B cell (primary cell): ENCODE data around the gene GLB1L3. TPM values are rescaled to one million over a fixed set of nuclear protein-coding genes. Genes with fewer than 3 reads are reported as not detected.

Source experiments
- ATAC-seq: fragments of 200-7000 bp; cut with Tn5 transposase; one replicate; pipeline ENCODE4 v1.10.0; 2021; ENCODE audit warnings: low read depth, mild to moderate bottlenecking, moderate number of reproducible peaks, moderate library complexity
- CTCF ChIA-PET: fragments of 350-600 bp; sonication (Branson Sonifier 250); formaldehyde crosslinking; loops from one replicate; lab custom pipeline; 2021; ENCODE audit warnings: antibody characterized with exemption, inconsistent platforms; lab: Charles Lee
- POLR2A ChIA-PET: fragments of 350-600 bp; sonication (Branson Sonifier 250); formaldehyde crosslinking; loops from one replicate; lab custom pipeline; 2021; ENCODE audit warnings: antibody characterized with exemption; lab: Charles Lee
- DNase-seq: peaks from one replicate; pipeline ENCODE4 v3.0.0; 2013
- H2AFZ ChIP-seq: 2 replicates; pipeline ENCODE4 v1.6.1; 2012; ENCODE audit warnings: mild to moderate bottlenecking, low read depth, low read length; ENCODE audit not compliant: insufficient read depth, poor library complexity, severe bottlenecking
- H3K27ac ChIP-seq, 2 donors: 1 replicate in 1 of 2; 2 replicates in 1 of 2; pipeline ENCODE4 v1.5.1; 2012 to 2013; ENCODE audit warnings: low read length in 2 of 2, mild to moderate bottlenecking in 2 of 2, moderate library complexity in 1 of 2
- H3K27me3 ChIP-seq, 4 experiments: fragments of 200-600 bp in 1 of 4; sonication (generic) in 1 of 4; replicated peaks in 1 of 4; 1 replicate in 2 of 4; 2 replicates in 2 of 4; pipeline versions ENCODE4 v1.6.1 to v1.7.0; 2013 to 2016; ENCODE audit warnings: low read length in 3 of 4, mild to moderate bottlenecking in 2 of 4, mixed read lengths in 1 of 4, moderate library complexity in 1 of 4; ENCODE audit not compliant: insufficient read depth in 4 of 4, control insufficient read depth in 3 of 4; ENCODE audit errors: control extremely low read depth in 1 of 4
- H3K36me3 ChIP-seq, 2 experiments: replicated peaks in 1 of 2; 1 replicate in 1 of 2; 2 replicates in 1 of 2; pipeline versions ENCODE4 v1.6.1 to v1.7.1; 2013; ENCODE audit warnings: low read length in 1 of 2; ENCODE audit not compliant: insufficient read depth in 2 of 2, control insufficient read depth in 1 of 2; ENCODE audit errors: control extremely low read depth in 1 of 2, extremely low read depth in 1 of 2
- H3K4me1 ChIP-seq, 2 donors: fragments of 200-600 bp in 1 of 2; sonication (generic) in 1 of 2; 1 replicate in 1 of 2; 2 replicates in 1 of 2; pipeline versions ENCODE4 v1.5.1 to v1.6.1; 2013 to 2017; ENCODE audit warnings: low read length in 2 of 2; ENCODE audit not compliant: control insufficient read depth in 2 of 2, insufficient read depth in 2 of 2
- H3K4me2 ChIP-seq: replicated peaks from 2 replicates; pipeline ENCODE3; 2012; ENCODE audit warnings: mild to moderate bottlenecking, low read depth, low read length; ENCODE audit not compliant: poor library complexity, severe bottlenecking
- H3K4me3 ChIP-seq, 5 experiments: fragments of 200-600 bp in 1 of 5; sonication (generic) in 1 of 5; 1 replicate in 3 of 5; 2 replicates in 2 of 5; pipeline versions ENCODE4 v1.5.1 to v1.7.0; 2011 to 2016; ENCODE audit warnings: low read length in 4 of 5, mild to moderate bottlenecking in 4 of 5, low read depth in 2 of 5, control low read depth in 1 of 5, moderate library complexity in 1 of 5; ENCODE audit not compliant: insufficient read depth in 1 of 5; ENCODE audit errors: control extremely low read depth in 1 of 5, extremely low read depth in 1 of 5
- H3K79me2 ChIP-seq: fragments of 200-600 bp; sonication (generic); one replicate; pipeline ENCODE4 v1.6.0; 2016; ENCODE audit warnings: low read length; ENCODE audit not compliant: control insufficient read depth, insufficient read depth
- H3K9ac ChIP-seq: fragments of 200-600 bp; sonication (generic); 2 replicates; pipeline ENCODE4 v1.6.1; 2017; ENCODE audit warnings: mild to moderate bottlenecking, low read length, moderate library complexity
- H3K9me3 ChIP-seq, 3 donors: one replicate each; pipeline versions ENCODE4 v1.6.1 to v1.7.1; 2013; ENCODE audit warnings: low read length in 2 of 3; ENCODE audit not compliant: control insufficient read depth in 2 of 3, insufficient read depth in 1 of 3; ENCODE audit errors: control extremely low read depth in 1 of 3
- H4K20me1 ChIP-seq: 2 replicates; pipeline ENCODE4 v1.6.0; 2012; ENCODE audit warnings: mild to moderate bottlenecking, low read length; ENCODE audit not compliant: insufficient read depth, control insufficient read depth, poor library complexity, severe bottlenecking
- H3K27ac Mint-ChIP-seq: one replicate; pipeline ENCODE4 v1.8.0; 2021; ENCODE audit warnings: mixed read lengths
- H3K27me3 Mint-ChIP-seq: one replicate; pipeline ENCODE4 v1.8.0; 2021; ENCODE audit warnings: mixed read lengths
- H3K4me1 Mint-ChIP-seq: one replicate; pipeline ENCODE4 v1.8.0; 2021; ENCODE audit warnings: mixed read lengths
- H3K4me3 Mint-ChIP-seq: one replicate; pipeline ENCODE4 v1.8.0; 2021; ENCODE audit warnings: mixed read lengths
- H3K9me3 Mint-ChIP-seq: one replicate; pipeline ENCODE4 v1.8.0; 2022; ENCODE audit warnings: mixed read lengths; ENCODE audit not compliant: insufficient read depth
- CTCF ChIP-seq: fragments of 200-600 bp; IDR thresholded peaks from one replicate; pipeline ENCODE4 v1.8.0; 2022; ENCODE audit warnings: antibody characterized with exemption, mild to moderate bottlenecking
- EZH2 ChIP-seq: IDR thresholded peaks from 2 replicates; pipeline ENCODE4 v1.6.1; 2012; ENCODE audit warnings: borderline replicate concordance, low read depth, mild to moderate bottlenecking, moderate library complexity, low read length; ENCODE audit not compliant: insufficient read depth, poor library complexity, severe bottlenecking
- WGBS: methylation state at CpG from one replicate; pipeline ENCODE4 v1.1.5; 2013; ENCODE audit warnings: missing lambda C conversion rate; ENCODE audit not compliant: insufficient coverage; 5-methylcytosine and 5-hydroxymethylcytosine counted together
- intact Hi-C: fragments of 100-400 bp; cut with micrococcal nuclease; formaldehyde crosslinking; loops from one replicate; pipeline ENCODE4 v1.10.0; 2022
- polyA plus RNA-seq: library from polyadenylated mRNA; depleted of rRNA; stranded (reverse); fragments of >200 nt; gene quantifications from 2 replicates; pipeline ENCODE4 v1.2.3, GENCODE V29; 2012
- total RNA-seq, 2 donors: library from RNA; stranded (reverse); fragments of 120-200 nt in 1 of 2; gene quantifications; 1 replicate in 1 of 2; 2 replicates in 1 of 2; pipeline versions ENCODE4 v1.2.3 to v1.2.4, GENCODE V29; 2013 to 2022

The GLB1L3 gene
- total and polyA plus RNA-seq, 2 donors (not counting 1 experiment from before 2014, with no cell fraction given), result not detected

- 85% methylated on average over 8 of the region's 12 CpGs for WGBS
- CTCF ChIA-PET, result no interaction called here
These were observed 36.0 kb downstream of the GLB1L3 start for GRCh38 chr11:134312223-134312622.

GRCh38 chr11:134312807-134313206, 36.6 kb downstream of the GLB1L3 start:
- H3K9ac ChIP-seq, result no peak overlapping the region
- POLR2A ChIA-PET, result no interaction called here
- H3K9me3 ChIP-seq, result peaks cover 0 to 7% (median 4%) of the 10 kb centered on the region in 3 donors
- peaks cover 17% of the 10 kb centered on the region for H3K27me3 Mint-ChIP-seq
- H3K4me1 ChIP-seq, result no peaks in the 10 kb centered on the region
- intact Hi-C loops, result no loop called here
- no peak overlapping the region for H3K4me3 Mint-ChIP-seq
- ATAC-seq, result no peak
- H3K27ac ChIP-seq, result no peak overlapping the region
- no peaks in the 10 kb centered on the region for H3K4me1 Mint-ChIP-seq
- no peak for DNase-seq
- no peaks in the 10 kb centered on the region for H3K36me3 ChIP-seq
- no peak overlapping the region for H2AFZ ChIP-seq
- H3K4me2 ChIP-seq, result no peak overlapping the region
- no peak overlapping the region for H3K4me3 ChIP-seq
- peaks cover 5% of the 10 kb centered on the region for H3K9me3 Mint-ChIP-seq
- WGBS, result 81% methylated on average over 3 of the region's 5 CpGs
- H4K20me1 ChIP-seq, result no peaks in the 10 kb centered on the region
- no peaks in the 10 kb centered on the region for H3K79me2 ChIP-seq
- CTCF ChIA-PET, result no interaction called here
- peaks cover 0 to 4% (median 0%) of the 10 kb centered on the region in 4 experiments for H3K27me3 ChIP-seq
- H3K27ac Mint-ChIP-seq, result no peak overlapping the region
- TF ChIP-seq CTCF (no peak), EZH2 (no peak)

More at GRCh38 chr11:134312223-134312622, 36.0 kb downstream of the GLB1L3 start:
- H3K9me3 ChIP-seq, result peaks cover 0 to 4% (median 4%) of the 10 kb centered on the region in 3 donors
- no peaks in the 10 kb centered on the region for H3K79me2 ChIP-seq
- no peaks in the 10 kb centered on the region for H3K4me1 ChIP-seq
- H3K27ac ChIP-seq, result no peak overlapping the region
- H3K4me3 ChIP-seq, result no peak overlapping the region
- Mint-ChIP-seq H3K4me1 (no peaks in the 10 kb centered on the region), H3K4me3 (no peak overlapping the region), H3K9me3 (peaks cover 5% of the 10 kb centered on the region), H3K27me3 (peaks cover 17% of the 10 kb centered on the region), H3K27ac (no peak overlapping the region)
- H3K9ac ChIP-seq, result no peak overlapping the region
- no peak overlapping the region for H2AFZ ChIP-seq
- POLR2A ChIA-PET, result no interaction called here
- ATAC-seq, result no peak
- no peak for DNase-seq
- H3K4me2 ChIP-seq, result no peak overlapping the region
- TF ChIP-seq EZH2, result no peak
- H3K27me3 ChIP-seq, result peaks cover 0 to 4% (median 0%) of the 10 kb centered on the region in 4 experiments
- intact Hi-C loops, result no loop called here
- H3K36me3 ChIP-seq, result no peaks in the 10 kb centered on the region
- no peaks in the 10 kb centered on the region for H4K20me1 ChIP-seq
